Measurements from ENCODE around the gene SYT11.
A peak's percentile ranks its signal among the peaks of the same experiment; 100 is the strongest.
"Not testable (repeated sequence)": the region's sequence is repeated elsewhere in the genome, so short reads cannot be mapped to it uniquely, and the experiment has no call there.

Gene SYT11

DNA sequence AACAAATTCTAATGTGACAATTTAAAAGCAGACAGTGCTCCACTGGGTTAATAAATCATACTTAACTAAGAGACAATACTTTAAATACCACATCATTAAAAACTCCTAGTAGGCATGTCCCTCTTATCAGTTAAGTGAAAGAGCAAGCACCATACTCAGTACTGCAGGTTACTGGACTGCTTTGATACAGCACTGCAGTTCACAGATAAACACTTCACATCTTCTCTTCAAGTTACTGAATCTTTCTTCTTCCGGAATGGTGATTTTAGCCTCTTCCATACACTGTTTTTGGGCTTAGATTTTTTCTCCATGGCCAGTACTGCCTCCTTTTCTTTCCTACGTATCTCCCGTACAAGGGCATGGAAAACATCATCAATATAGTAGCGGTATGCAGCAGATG lies 40.8 kb downstream of the SYT11 start:
- no peak for DNase-seq

DNA sequence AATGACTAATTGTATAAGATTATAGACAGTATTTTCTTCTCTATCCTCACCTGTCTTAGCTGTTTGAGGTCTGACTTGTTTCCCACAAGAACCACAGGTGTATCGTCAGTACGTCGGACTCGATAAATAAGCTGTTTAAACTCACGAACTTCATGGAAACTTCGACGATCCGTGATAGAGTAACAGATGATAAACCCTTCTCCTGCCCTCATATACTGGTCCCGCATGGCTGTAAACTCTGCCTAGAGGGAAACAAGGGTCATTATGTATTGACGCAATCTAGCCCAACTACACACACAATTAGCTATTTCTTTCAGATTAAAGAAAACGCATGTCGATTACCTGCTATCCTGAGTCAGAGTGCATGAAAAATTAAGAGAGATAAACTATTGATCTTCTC lies 44.9 kb downstream of the SYT11 start:
- no peak for DNase-seq

DNA sequence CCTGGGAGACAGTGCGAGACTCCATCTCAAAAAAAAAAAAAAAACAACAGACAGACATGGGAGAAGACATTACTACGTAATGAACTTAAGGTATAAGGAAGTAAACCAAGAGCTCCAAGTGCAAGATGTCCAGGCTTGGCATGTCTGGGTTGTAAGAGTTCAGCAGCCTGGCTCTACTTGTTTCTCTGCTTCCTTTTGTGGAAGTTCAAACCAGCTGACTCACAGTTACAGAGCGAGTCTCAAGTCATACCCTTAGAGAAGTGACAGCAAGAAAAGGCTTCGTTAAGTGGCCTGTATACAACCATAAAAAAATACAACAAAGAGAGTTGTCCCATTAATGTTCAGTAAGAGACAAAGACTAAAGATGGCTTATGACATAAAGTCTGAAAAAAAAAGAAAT lies 50.5 kb downstream of the SYT11 start:
- DNase-seq = no peak

DNA sequence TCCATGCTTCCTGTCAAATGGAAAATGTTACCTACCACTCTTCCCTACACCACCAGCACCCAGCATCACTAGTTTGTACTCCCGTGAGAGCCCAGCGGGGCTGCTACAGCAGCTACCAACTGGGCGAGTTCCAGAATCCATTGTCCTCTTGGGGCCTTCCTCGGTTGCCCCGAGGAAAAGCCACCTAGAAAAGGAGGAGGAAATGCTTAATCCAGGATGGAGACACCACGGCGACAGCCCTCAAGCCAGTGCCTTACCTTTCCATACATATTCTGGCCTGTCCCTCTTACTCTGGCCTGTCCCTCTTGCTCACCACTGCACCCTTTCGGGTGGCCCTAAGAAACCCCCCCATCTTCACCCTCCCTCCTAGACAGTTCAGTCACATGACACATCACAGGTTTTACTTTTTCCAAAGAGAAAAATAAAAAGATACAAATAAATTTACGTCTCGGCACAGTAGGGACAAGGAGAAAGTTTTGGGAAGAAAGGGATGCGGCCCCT lies 51.3 kb downstream of the SYT11 start:
- peak; percentile 46 to 72 for DNase-seq

DNA sequence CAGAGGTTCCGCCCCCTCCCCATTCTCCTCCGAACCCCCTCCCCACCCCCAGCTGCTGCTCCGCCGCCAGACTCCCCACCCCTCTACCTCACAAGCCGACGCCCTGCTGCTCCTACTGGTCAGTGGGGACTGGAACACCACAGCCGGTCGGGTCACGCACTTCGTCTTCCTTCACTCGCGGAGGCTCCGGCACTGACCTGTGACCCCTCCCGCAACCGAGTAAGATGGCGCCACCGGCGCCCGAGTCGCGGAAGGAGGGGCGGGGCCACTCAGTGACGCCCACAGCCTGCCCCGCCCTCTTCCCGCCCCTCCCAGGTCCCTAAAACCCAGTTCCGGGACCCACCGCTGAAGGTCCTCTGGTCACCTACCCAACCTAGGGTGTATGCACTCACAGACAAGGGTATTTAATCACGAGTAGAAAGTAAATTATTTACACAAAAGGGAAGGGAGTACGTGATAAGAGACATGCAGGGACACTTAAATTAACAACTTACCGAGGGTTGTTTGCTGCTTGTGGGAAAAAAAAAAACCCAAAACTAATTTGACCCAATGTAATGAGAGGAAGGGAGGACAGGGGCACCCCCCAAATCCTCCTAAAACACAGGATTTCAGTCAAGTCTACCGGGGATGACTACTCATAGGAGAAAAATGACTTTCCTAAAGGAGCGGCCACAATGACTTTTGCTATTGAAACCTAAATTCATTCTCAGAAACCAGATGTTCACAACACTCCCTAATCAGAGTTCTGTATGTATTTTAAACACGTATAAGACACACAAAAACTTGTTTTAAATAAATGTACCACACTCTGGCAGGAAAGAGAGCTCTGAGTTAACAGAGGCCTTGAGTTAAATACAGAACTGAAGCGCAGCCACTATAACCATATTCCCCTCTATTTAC lies 52.0 kb downstream of the SYT11 start, which contains the start of gene RIT1:
TSS of gene RIT1 (minus strand) at position 194 of the 900 bp plus-strand sequence. CDS start 588 bp downstream, outside the sequence.
- peak; percentile 66 to 96 for DNase-seq

DNA sequence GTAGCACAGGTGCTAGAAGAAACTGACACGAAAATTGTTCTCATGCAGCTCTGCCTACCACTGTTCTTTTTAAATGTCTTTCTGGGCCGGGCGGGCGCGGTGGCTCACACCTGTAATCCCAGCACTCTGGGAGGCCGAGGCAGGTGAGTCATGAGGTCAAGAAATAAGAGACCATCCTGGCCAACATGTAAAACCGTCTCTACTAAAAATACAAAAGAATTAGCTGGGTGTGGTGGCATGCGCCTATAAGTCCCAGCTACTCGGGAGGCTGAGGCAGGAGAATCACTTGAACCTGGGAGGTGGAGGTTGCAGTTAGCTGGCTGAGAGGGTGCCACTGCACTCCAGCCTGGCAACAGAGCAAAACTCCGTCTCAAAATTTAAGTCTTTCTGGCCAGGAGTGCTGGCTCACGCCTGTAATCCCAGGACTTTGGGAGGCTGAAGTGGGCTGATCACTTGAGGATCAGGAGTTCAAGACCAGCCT lies 52.7 kb downstream of the SYT11 start:
- no peak for DNase-seq

DNA sequence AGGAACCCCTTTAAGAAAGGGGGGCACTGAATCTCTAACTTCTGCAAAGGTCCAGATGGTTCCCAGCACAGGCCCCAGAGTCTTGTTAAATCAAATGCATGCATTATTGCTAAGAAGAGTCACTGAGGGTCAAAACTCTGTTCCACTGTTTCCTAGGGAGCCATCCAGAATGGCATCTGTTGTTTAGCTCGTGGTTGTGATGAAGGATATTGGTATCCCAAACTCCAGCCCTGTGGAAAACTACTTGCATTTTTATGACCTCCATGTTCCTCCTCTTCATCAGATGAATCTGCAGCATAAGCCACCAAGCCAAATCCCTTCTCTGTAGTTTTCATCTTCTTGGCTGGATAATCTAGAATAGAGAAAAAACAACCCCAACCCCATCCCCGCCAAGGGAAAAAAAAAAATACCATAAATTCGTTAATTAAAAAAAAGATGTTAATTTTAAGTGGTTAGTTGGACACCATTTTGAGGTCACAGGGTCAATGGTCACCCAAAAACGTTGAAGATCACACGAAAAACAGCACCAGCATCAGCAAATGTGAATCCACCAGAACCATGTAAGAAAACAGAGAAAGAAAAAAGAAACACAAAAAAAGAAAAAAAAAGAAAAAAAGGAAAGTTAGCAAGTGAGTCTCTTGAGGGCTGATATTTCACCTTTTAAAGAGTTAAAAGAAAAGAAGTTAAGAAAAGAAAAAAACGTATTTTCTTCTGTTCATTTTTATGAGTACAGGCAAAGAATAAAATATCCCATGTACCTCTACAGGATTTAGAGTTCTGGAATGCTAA lies 54.8 kb downstream of the SYT11 start:
- no peak for DNase-seq

DNA sequence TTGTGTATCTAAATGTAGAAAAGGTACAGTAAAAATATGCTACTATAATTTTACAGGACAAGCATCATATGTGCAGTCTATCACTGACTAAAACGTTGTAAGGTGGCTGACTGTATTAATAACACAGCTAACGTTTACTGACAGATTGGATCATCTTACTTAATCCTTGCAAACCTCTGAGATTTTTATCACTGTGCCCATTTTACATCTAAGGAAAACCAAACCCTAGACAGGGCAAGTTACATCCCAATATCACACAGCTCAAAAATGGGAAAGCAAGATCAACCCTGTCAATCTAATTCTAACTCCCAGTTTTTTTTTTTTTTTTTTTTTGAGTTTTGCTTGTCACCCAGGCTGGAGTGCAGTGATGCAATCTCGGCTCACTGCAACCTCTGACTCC lies 59.3 kb downstream of the SYT11 start:
- no peak for DNase-seq

DNA sequence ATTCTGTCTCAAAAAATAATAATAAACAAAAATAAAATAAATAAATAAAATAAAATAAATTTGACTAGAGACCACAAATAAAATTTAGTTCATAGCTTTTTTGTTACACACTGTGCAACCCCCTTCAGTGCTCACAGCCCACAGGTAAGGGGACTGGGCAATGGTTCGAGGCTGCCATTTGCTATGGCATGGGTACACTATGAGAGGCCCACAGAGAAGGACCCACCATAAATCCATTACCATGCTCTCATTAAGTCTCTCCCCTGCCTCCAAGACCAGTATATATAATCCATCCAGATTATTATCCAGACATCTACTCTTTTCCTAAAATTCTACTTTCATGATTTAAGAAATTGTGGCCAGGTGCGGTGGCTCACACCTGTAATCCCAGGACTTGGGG lies 60.4 kb downstream of the SYT11 start:
- DNase-seq = no peak

DNA sequence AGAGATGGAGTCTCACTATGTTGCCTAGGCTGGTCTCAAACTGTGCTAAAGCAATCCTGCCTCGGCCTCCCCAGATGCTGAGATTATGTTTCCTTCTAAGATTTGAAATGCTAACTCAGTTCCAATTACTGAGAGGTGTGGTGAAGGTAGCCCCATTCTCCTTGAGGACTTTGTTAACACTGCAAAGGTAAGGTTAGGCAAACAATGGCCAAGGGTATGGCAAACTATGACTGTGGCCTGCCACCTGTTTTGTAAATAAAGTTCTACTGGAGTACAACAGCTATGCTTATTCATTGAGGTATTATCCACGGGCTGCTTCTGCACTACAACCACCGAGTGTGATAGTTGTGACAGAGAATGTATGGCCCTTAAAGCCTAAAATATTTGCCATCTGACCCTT lies 61.4 kb downstream of the SYT11 start:
- no peak for DNase-seq

DNA sequence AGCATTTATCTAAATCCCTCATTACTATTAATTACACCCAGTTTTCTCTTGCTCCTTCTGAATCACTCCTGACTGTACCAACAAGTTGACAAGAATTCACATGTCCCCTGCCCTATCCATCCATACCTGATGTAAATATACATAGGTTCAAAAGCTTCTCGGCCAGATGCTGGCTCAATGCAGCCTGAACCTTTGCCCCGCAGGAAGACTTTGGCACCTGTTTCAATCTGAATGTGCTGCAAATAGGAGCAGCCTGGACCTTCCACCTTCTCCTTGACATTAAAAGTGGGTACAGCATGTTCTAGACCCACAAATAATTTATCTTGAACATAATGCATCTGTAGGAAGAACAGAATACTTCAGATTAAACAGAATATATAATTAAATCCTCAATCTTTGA lies 66.1 kb downstream of the SYT11 start:
- no peak for DNase-seq

DNA sequence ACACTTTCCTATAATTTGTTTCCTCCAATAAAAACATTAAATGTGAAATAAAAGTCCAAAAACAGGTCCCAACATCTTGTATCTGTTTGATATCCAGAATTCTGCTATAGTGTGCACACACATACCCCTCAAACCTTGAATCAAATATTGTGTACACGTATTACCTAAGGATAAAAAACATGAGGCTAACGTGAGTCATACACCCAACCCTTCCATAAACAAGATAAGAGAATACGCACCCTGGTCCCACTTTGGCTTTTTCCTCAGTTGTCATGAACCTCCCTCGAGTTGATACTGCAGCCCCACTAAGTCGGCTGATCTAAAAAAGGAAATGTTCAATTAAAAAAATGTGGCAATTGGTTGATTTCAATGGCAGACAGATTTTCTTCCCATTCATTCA lies 69.7 kb downstream of the SYT11 start:
- no peak for DNase-seq

DNA sequence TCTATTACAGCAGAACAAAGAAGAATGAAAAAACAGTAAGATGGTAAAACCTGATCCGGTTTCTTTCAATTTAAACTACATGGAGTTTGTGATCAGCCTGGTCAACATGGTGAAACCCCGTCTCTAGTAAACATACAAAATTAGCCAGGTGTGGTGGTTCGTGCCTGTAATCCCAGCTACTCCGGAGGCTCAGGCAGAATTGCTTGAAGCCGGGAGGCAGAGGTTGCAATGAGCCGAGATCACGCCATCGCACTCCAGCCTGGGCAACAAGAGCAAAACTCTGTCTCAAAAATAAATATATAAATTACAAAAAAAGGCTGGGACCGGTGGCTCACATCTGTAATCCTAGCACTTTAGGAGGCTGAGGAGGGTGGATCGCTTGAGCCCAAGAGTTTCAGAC lies 71.4 kb downstream of the SYT11 start:
- DNase-seq = not testable (repeated sequence)

DNA sequence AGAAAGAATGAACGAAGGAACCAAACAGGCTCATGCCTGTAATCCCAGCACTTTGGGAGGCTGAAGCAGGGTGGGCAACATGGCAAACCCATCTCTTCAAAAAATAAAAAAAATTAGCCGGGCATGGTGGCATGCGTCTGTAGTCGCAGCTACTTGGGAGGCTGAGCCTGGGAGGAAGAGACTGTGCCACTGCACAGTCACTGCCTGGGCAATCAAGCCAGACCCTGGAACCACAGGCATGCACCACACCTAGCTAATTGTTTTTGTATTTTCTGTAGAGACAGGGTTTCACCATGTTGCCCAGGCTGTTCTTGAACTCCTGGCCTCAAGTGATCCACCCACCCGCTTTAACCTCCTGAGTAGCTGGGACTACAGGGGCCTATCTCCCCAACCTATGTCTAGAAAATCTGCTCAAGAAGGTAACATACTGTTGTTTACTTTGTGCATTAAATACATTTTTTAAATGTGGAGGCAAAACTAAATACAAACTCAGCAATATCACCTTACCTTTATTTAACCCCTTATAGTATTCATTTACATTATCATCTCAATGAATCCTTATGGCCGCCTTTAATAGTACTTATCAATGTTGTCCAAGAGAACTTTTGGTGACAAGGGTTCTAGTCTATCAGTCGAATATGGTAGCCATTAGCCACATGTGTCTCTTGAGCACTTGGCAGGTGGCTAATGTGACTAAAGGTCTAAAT lies 72.1 kb downstream of the SYT11 start:
- DNase-seq = no peak

DNA sequence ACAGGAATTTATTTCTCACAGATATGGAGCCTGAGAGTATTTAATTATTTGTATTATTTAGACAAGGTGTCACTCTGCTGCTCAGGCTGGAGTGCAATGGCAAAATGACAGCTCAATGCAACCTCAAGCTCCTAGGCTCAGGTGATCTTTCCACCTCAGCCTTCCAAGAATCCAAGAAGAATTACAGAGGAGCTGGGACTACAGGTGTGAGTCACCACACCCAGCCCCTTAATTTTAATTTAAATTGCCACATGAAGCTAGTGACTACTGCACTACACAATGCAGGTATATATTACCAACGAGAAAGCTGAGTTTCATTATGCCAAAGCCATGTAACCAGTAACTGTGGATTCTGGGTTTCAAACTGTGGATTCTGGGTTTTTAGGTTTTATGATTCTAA lies 72.7 kb downstream of the SYT11 start:
- no peak for DNase-seq

DNA sequence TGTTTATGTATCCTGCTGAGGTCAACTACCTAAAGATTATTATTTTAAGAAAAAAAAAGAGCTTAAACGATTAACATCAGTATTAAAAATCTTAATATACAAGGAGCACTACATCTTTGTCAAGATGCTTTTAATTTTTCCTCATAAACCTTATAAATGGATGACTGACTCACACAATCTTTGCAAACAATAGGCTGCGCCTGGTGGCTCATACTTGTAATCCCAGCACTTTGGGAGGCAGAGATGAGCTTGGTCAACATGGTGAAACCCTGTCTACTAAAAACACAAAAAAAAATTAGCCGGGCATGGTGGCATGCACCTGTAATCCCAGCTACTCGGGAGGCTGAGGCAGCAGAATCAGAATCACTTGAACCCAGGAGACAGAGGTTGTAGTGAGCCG lies 73.1 kb downstream of the SYT11 start:
- DNase-seq = no peak

DNA sequence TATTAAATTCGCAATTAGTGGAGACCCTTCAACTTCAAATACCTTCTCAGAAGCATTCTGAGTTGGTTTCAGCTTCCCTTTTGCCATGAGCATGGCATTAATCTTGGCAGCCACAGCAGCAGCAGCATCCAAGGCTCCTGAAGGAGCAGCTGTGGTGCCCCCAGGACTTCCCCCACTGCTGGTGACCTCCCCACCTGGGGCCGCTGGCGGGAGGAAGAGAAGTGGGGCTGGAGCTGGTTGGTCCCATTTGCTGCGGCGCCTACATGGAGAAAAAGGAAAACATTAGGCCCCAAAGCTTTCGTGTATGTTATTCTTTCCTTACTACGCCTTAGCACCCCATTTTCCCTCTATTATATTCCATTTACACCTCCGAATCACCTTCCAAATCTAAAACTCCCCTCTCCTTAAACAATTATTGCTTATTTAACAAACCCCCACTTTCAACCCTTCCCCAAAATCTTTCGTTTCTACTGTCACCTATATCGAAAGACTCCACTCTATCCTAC lies 74.3 kb downstream of the SYT11 start:
- DNase-seq = peak in 1 of 2 experiments; percentile 27

DNA sequence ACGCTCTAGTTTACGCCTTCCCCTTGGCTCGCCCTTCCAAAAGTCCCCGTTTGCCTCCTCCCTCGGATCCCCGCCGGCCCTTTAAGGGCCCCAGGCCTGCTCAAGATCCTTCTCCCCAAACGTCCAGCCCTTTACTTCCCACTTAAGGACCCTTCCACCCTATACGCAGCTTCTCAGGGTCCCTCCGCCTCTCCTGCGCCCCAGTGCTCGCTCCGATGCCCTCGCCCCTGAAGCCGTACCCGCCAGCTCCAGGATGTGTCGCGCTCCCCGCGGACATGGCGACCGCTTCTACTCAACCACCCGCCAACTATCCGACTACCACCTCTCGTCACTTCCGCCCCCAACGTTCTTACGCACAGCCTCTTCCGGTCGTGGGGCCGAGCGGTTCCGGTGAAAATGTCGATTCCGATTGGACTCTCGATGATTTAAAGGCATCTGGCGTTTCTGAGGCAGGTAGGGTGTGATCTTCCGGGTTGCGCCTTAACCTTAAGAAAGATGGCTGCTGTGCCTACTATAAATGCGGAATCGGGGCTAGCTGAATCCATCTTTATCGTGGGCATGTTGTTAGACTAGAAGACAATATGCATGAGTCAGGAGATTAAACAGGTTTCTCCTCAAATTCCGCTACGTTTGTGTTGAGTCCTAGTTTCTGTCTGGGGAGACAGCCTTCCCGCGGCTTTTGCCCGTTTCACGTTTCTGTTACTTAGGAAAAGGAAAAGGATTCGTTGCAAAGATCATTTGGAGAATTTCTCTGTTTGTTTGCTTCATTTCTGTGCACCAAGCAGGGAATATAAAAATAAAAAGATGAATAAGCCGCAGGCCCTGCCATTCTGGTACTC lies 74.9 kb downstream of the SYT11 start, which contains the start of gene KHDC4:
TSS of gene KHDC4 (minus strand) at position 317 of the 839 bp plus-strand sequence. CDS start at position 277, 40 bp downstream.
- DNase-seq = peak; percentile 100

Data from NCI-H526 (cell line).